SU-DHL-6 (cell line): ENCODE results near the gene KPNA3.

Experiments
- H2AFZ ChIP-seq: fragments of 200-600 bp; sonication (generic); 2 replicates; pipeline ENCODE4 v1.6.1; 2014; ENCODE audit warnings: low read depth, mild to moderate bottlenecking, moderate library complexity, mixed read lengths, antibody characterized with exemption, low read length; ENCODE audit not compliant: severe bottlenecking
- H3F3A ChIP-seq: fragments of 200-600 bp; shearing (Covaris generic); 2 replicates; pipeline ENCODE4 v1.6.0; 2016; ENCODE audit warnings: antibody characterized with exemption, mild to moderate bottlenecking; ENCODE audit not compliant: insufficient read depth
- H3K27ac ChIP-seq: fragments of 200-600 bp; sonication (generic); 2 replicates; pipeline ENCODE4 v1.5.1; 2016; ENCODE audit warnings: low read depth, mild to moderate bottlenecking, low read length, moderate library complexity, mixed read lengths
- H3K27me3 ChIP-seq: fragments of 200-600 bp; sonication (generic), shearing (Covaris generic); 2 replicates; pipeline ENCODE4 v1.6.0; 2014; ENCODE audit warnings: mild to moderate bottlenecking, low read length
- H3K36me3 ChIP-seq: fragments of 200-600 bp; sonication (generic); 2 replicates; pipeline ENCODE4 v1.6.1; 2014; ENCODE audit warnings: mild to moderate bottlenecking, low read length, mixed read lengths
- H3K4me2 ChIP-seq: fragments of 300-600, 200-600 bp; shearing (Covaris generic), sonication (generic); 2 replicates; pipeline ENCODE4 v1.6.0; 2014; ENCODE audit warnings: low read length, low read depth, mild to moderate bottlenecking; ENCODE audit not compliant: poor library complexity, severe bottlenecking
- H3K4me3 ChIP-seq: fragments of 200-600 bp; sonication (generic); 2 replicates; pipeline ENCODE4 v1.5.1; 2014; ENCODE audit warnings: antibody characterized with exemption, low read length, mild to moderate bottlenecking, mixed read lengths; ENCODE audit not compliant: insufficient read depth, poor library complexity, severe bottlenecking
- H3K79me2 ChIP-seq: fragments of 200-600 bp; sonication (generic); 2 replicates; pipeline ENCODE4 v1.6.1; 2014; ENCODE audit warnings: mild to moderate bottlenecking, low read length, moderate library complexity; ENCODE audit not compliant: insufficient read depth
- H3K9ac ChIP-seq: fragments of 200-600 bp; sonication (generic); 2 replicates; pipeline ENCODE4 v1.7.0; 2014; ENCODE audit warnings: mild to moderate bottlenecking, low read length
- H3K9me2 ChIP-seq: fragments of 200-600 bp; sonication (generic); replicated peaks from 2 replicates; pipeline ENCODE4 v1.6.1; 2014; ENCODE audit warnings: low read length; ENCODE audit not compliant: insufficient read depth
- H3K9me3 ChIP-seq: fragments of 200-600 bp; sonication (generic); 2 replicates; pipeline ENCODE4 v1.6.1; 2014; ENCODE audit warnings: low read length, mixed read lengths; ENCODE audit not compliant: insufficient read depth
- H4K20me1 ChIP-seq: fragments of 200-600 bp; sonication (generic); 2 replicates; pipeline ENCODE4 v1.6.1; 2014; ENCODE audit warnings: low read depth, mild to moderate bottlenecking, antibody characterized with exemption, low read length, moderate library complexity, mixed read lengths
- CTCF ChIP-seq: fragments of 200-600 bp; sonication (generic); IDR thresholded peaks from one replicate; pipeline ENCODE4 v1.5.1; 2017; ENCODE audit warnings: antibody characterized with exemption, mild to moderate bottlenecking, low read length, moderate library complexity; ENCODE audit not compliant: insufficient read depth, poor library complexity, severe bottlenecking
- EZH2phosphoT487 ChIP-seq: fragments of 200-600 bp; sonication (generic), shearing (Covaris generic); conservative IDR thresholded peaks from 2 replicates; pipeline ENCODE4 v1.6.1; 2018; ENCODE audit warnings: mild to moderate bottlenecking, antibody characterized with exemption, low read length, moderate library complexity, mixed read lengths

KPNA3 gene

DNA sequence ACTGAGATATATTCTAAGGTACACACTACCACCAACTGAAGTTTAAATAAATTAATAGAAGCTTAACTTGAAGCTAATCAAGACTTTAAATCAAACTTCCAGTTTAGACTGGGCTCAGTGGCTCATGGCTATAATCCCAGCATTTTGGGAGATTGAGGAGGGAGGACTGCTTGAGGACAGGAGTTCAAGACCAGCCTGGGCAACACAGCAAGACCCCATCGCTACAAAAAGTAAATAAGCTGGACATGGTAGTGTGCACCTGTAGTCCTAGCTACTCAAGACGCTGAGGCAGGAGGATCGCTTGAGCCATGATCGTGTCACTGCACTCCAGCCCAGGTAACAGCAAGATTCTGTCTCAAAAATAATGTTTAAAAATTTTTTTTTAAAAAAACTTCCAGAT lies 8.6 kb downstream of the KPNA3 start:
- Histone ChIP-seq H3K27ac (no peak overlapping the region), H3K27me3 (no peaks in the 10 kb centered on the region), H3K9ac (no peak overlapping the region), H3K4me3 (no peak overlapping the region), H3K36me3 (0 out of 2 replicates have a peak, but pooled peaks cover 2% of the 10 kb centered on the region), H4K20me1 (peaks cover 39% of the 10 kb centered on the region; the same call in 1 of the 2 replicates), H3K9me3 (no peaks in the 10 kb centered on the region), H3K4me2 (no peak overlapping the region), H3F3A (no peaks in the 10 kb centered on the region), H3K79me2 (peaks cover 100% of the 10 kb centered on the region), H3K9me2 (no peaks in the 10 kb centered on the region), H2AFZ (no peak overlapping the region)
- TF ChIP-seq EZH2phosphoT487 (no peak), CTCF (no peak)

- Histone ChIP-seq H3K4me2 (no peak overlapping the region), H3K27me3 (no peaks in the 10 kb centered on the region), H3K9me3 (no peaks in the 10 kb centered on the region), H3K9me2 (no peaks in the 10 kb centered on the region), H3K4me3 (no peak overlapping the region), H3K27ac (no peak overlapping the region), H3K36me3 (0 out of 2 replicates have a peak, but pooled peaks cover 2% of the 10 kb centered on the region), H4K20me1 (peaks cover 37% of the 10 kb centered on the region; the same call in 1 of the 2 replicates), H3K9ac (no peak overlapping the region), H2AFZ (no peak overlapping the region), H3K79me2 (peaks cover 100% of the 10 kb centered on the region), H3F3A (no peaks in the 10 kb centered on the region)
- TF ChIP-seq EZH2phosphoT487 (no peak), CTCF (no peak)
Observed at GRCh38 chr13:49782784-49783183, 9.7 kb downstream of the KPNA3 start.

- Histone ChIP-seq H3K36me3 (0 out of 2 replicates have a peak, but pooled peaks cover 2% of the 10 kb centered on the region), H2AFZ (no peak overlapping the region), H3K9me3 (no peaks in the 10 kb centered on the region), H3K27ac (no peak overlapping the region), H3K4me3 (no peak overlapping the region), H3K27me3 (no peaks in the 10 kb centered on the region), H3K4me2 (no peak overlapping the region), H3K79me2 (peaks cover 100% of the 10 kb centered on the region), H3K9ac (no peak overlapping the region), H3K9me2 (no peaks in the 10 kb centered on the region), H3F3A (no peaks in the 10 kb centered on the region), H4K20me1 (peaks cover 40% of the 10 kb centered on the region; the same call in 1 of the 2 replicates)
- TF ChIP-seq EZH2phosphoT487 (no peak), CTCF (no peak)
Observed at GRCh38 chr13:49781806-49782205, 10.7 kb downstream of the KPNA3 start.
